CD14-positive monocyte (primary cell): Measurements from ENCODE around the gene RRP7A. TPM values are rescaled to one million over a fixed set of nuclear protein-coding genes. Genes with fewer than 3 reads are reported as not detected.

ENCODE experiments used
- DNase-seq, 3 donors: peaks; one replicate each; pipeline ENCODE4 v3.0.0-alpha.2; 2011 to 2022
- H2AFZ ChIP-seq: 2 replicates; pipeline ENCODE4 v1.6.0; 2012; ENCODE audit warnings: mild to moderate bottlenecking, low read depth, low read length, inconsistent platforms; ENCODE audit not compliant: insufficient read depth, poor library complexity, severe bottlenecking
- H3K27ac ChIP-seq, 2 donors: 1 replicate in 1 of 2; 2 replicates in 1 of 2; pipeline ENCODE4 v1.5.1; 2012 to 2013; ENCODE audit warnings: low read length in 2 of 2, control low read depth in 1 of 2, inconsistent platforms in 1 of 2, low read depth in 1 of 2, mild to moderate bottlenecking in 1 of 2
- H3K27me3 ChIP-seq, 2 donors: one replicate each; pipeline versions ENCODE4 v1.6.0 to v1.6.1; 2011 to 2013; ENCODE audit warnings: low read length in 2 of 2; ENCODE audit not compliant: control insufficient read depth in 2 of 2, insufficient read depth in 2 of 2
- H3K36me3 ChIP-seq, 2 donors: replicated peaks in 1 of 2; 1 replicate in 1 of 2; 2 replicates in 1 of 2; pipeline versions ENCODE4 v1.5.1 to v1.6.1; 2012 to 2013; ENCODE audit warnings: low read length in 2 of 2, control low read depth in 1 of 2, inconsistent platforms in 1 of 2, mild to moderate bottlenecking in 1 of 2; ENCODE audit not compliant: insufficient read depth in 2 of 2, control insufficient read depth in 1 of 2
- H3K4me1 ChIP-seq, 2 donors: 1 replicate in 1 of 2; 2 replicates in 1 of 2; pipeline versions ENCODE4 v1.5.1 to v1.6.1; 2012 to 2013; ENCODE audit warnings: low read length in 2 of 2, control low read depth in 1 of 2, inconsistent platforms in 1 of 2, mild to moderate bottlenecking in 1 of 2, moderate library complexity in 1 of 2; ENCODE audit not compliant: insufficient read depth in 2 of 2, control insufficient read depth in 1 of 2
- H3K4me2 ChIP-seq: replicated peaks from 2 replicates; pipeline ENCODE3; 2012; ENCODE audit warnings: low read length, moderate library complexity, mild to moderate bottlenecking; ENCODE audit not compliant: poor library complexity, severe bottlenecking; ENCODE audit errors: extremely low read depth
- H3K4me3 ChIP-seq, 3 experiments: fragments of 200-600 bp in 1 of 3; sonication (generic) in 1 of 3; replicated peaks in 1 of 3; 1 replicate in 2 of 3; 2 replicates in 1 of 3; pipeline ENCODE4 v1.5.1; 2011 to 2013; ENCODE audit warnings: low read length in 3 of 3, mild to moderate bottlenecking in 3 of 3, control low read depth in 2 of 3, low read depth in 2 of 3, inconsistent platforms in 1 of 3, moderate library complexity in 1 of 3
- H3K79me2 ChIP-seq: 2 replicates; pipeline ENCODE4 v1.6.0; 2012; ENCODE audit warnings: mild to moderate bottlenecking, control low read depth, inconsistent platforms, low read length, moderate library complexity; ENCODE audit not compliant: insufficient read depth
- H3K9ac ChIP-seq: 2 replicates; pipeline ENCODE4 v1.6.0; 2017; ENCODE audit warnings: low read length, mild to moderate bottlenecking; ENCODE audit not compliant: insufficient read depth, poor library complexity, severe bottlenecking
- H3K9me3 ChIP-seq, 2 donors: replicated peaks in 1 of 2; 1 replicate in 1 of 2; 2 replicates in 1 of 2; pipeline versions ENCODE4 v1.5.1 to v1.6.1; 2012 to 2013; ENCODE audit warnings: low read length in 2 of 2, control low read depth in 1 of 2; ENCODE audit not compliant: control insufficient read depth in 1 of 2, insufficient read depth in 1 of 2
- H4K20me1 ChIP-seq: 2 replicates; pipeline ENCODE4 v1.6.0; 2012; ENCODE audit warnings: mild to moderate bottlenecking, low read length, control low read depth, moderate library complexity; ENCODE audit not compliant: insufficient read depth
- H3K27ac Mint-ChIP-seq, 7 donors: one replicate each; pipeline ENCODE4 v1.8.0; 2020; ENCODE audit warnings: mild to moderate bottlenecking in 7 of 7, mixed read lengths in 7 of 7, moderate library complexity in 6 of 7, inconsistent platforms in 2 of 7
- H3K27me3 Mint-ChIP-seq, 3 donors: one replicate each; pipeline ENCODE4 v1.8.0; 2021 to 2022; ENCODE audit warnings: low read depth in 3 of 3, mild to moderate bottlenecking in 3 of 3, mixed read lengths in 3 of 3, moderate library complexity in 3 of 3, inconsistent platforms in 1 of 3
- H3K36me3 Mint-ChIP-seq, 2 donors: one replicate each; pipeline ENCODE4 v1.8.0; 2020; ENCODE audit warnings: mixed read lengths in 2 of 2, inconsistent platforms in 1 of 2, mild to moderate bottlenecking in 1 of 2
- H3K4me1 Mint-ChIP-seq: one replicate; pipeline ENCODE4 v1.8.0; 2020; ENCODE audit warnings: mild to moderate bottlenecking, mixed read lengths
- H3K4me3 Mint-ChIP-seq, 2 donors: one replicate each; pipeline ENCODE4 v1.8.0; 2020; ENCODE audit warnings: mild to moderate bottlenecking in 2 of 2, mixed read lengths in 2 of 2, moderate library complexity in 1 of 2
- H3K9me3 Mint-ChIP-seq, 7 donors: one replicate each; pipeline ENCODE4 v1.8.0; 2020 to 2022; ENCODE audit warnings: mixed read lengths in 7 of 7, mild to moderate bottlenecking in 6 of 7, moderate library complexity in 6 of 7, inconsistent platforms in 2 of 7
- CTCF ChIP-seq: fragments of 200-600 bp; IDR thresholded peaks from one replicate; pipeline ENCODE4 v1.8.0; 2022; ENCODE audit warnings: antibody characterized with exemption, mild to moderate bottlenecking
- WGBS: methylation state at CpG from one replicate; pipeline ENCODE4 v1.1.5; 2013; ENCODE audit warnings: missing lambda C conversion rate; ENCODE audit not compliant: insufficient coverage; 5-methylcytosine and 5-hydroxymethylcytosine counted together
- intact Hi-C, 2 donors: fragments of 100-400 bp; cut with micrococcal nuclease; formaldehyde crosslinking; loops; one replicate each; pipeline versions ENCODE4 v1.15.0 to v1.15.1; 2023
- polyA plus RNA-seq, 3 donors: library from polyadenylated mRNA; depleted of rRNA in 1 of 3; unstranded in 2 of 3; stranded (reverse) in 1 of 3; fragments of 300-500 nt in 2 of 3; fragments of >200 nt in 1 of 3; fragmentation: Illumina TruSeq in 2 of 3; gene quantifications; 1 replicate in 2 of 3; 2 replicates in 1 of 3; pipeline ENCODE4 v1.2.3, GENCODE V29; 2012 to 2021

Gene RRP7A
- polyA plus RNA-seq, 3 donors: 19.4 to 59.9 (median 29.1) TPM

DNA sequence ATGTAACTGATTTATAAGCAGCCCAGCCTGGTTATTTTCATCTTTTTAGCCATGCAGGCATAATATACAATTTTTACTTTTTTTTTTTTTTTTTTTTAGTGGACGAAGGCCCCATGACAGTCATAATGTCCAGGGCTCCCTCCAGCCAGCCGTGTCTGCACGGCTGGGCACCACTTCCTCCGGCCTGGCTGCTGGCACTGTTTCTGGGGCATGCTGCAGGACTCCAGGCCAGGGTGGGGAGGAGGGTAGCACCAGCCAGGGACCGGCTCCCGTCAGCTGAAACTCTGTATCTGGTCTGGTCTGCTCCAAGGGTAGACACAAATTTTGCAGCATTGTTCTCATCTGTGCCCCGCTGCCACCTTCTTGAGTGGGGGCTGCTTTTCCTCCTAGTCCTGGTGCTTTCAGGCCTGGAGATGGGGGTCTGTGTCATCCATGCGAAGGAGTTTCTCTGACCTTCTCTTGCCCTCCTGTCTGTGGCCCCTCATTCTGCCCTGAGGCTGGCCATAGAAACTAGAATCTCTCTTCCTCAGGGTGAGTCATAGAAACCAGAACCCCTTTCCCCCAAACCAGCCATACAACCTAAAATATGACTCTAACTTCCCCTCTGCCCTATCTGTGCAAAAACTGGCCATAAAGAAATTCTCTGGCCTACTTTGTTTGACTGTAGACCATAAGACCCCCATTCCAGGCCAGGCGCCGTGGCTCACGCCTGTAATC is 9.2 kb upstream of the RRP7A start:
- 78% methylated on average over 7 of the region's 11 CpGs for WGBS
- H3K27me3 Mint-ChIP-seq: peaks cover 5 to 11% (median 10%) of the 10 kb centered on the region in 3 donors
- Histone ChIP-seq H3K4me1 (no peaks in the 10 kb centered on the region), H3K4me3 (no peak overlapping the region), H3K27ac (no peak overlapping the region), H2AFZ (no peak overlapping the region), H3K36me3 (no peaks in the 10 kb centered on the region), H3K27me3 (no peaks in the 10 kb centered on the region), H3K9me3 (no peaks in the 10 kb centered on the region), H3K9ac (no peak overlapping the region), H4K20me1 (no peaks in the 10 kb centered on the region), H3K4me2 (no peak overlapping the region), H3K79me2 (no peaks in the 10 kb centered on the region)
- H3K4me3 Mint-ChIP-seq: no peak overlapping the region
- peaks cover 14% of the 10 kb centered on the region for H3K4me1 Mint-ChIP-seq
- H3K9me3 Mint-ChIP-seq: peaks cover 0 to 4% (median 0%) of the 10 kb centered on the region in 7 donors
- TF ChIP-seq CTCF: no peak
- peak overlapping the region in 2 of 7 donors; percentile 8 to 42 for H3K27ac Mint-ChIP-seq
- no peaks in the 10 kb centered on the region for H3K36me3 Mint-ChIP-seq
- DNase-seq: no peak
- intact Hi-C loops: no loop called here

DNA sequence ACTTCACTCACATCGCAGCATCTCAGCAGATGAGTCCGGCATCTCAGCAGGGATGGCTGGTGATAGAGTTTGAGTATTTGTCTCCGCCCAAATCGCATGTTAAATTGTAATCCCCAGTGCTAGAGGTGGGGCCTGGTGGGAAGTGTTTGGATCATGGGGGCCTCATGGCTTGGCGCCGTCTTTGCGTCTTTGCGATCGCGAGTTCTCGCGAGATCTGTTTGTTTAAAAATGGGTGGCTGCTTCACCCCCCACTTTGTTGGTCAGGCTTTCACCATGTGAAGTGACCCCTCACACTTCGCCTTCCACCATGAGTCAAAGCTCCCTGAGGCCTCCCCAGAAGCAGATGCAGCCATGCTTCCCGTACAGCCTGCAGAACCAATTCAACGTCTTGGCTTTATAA is 3.0 kb upstream of the RRP7A start:
- Mint-ChIP-seq H3K36me3 (peaks cover 3 to 5% of the 10 kb centered on the region in 2 donors), H3K4me1 (peaks cover 14% of the 10 kb centered on the region), H3K27me3 (peaks cover 0 to 9% (median 6%) of the 10 kb centered on the region in 3 donors), H3K27ac (no peak overlapping the region), H3K4me3 (no peak overlapping the region), H3K9me3 (peaks cover 0 to 4% (median 0%) of the 10 kb centered on the region in 7 donors)
- no peak for DNase-seq
- no peak overlapping the region for H2AFZ ChIP-seq
- H3K9me3 ChIP-seq: no peaks in the 10 kb centered on the region
- intact Hi-C loops: no loop called here
- H3K36me3 ChIP-seq: peaks cover 2 to 3% of the 10 kb centered on the region in 2 donors
- H3K9ac ChIP-seq: no peak overlapping the region
- peaks cover 18% of the 10 kb centered on the region for H3K79me2 ChIP-seq
- H3K27ac ChIP-seq: no peak overlapping the region
- H3K4me1 ChIP-seq: peaks cover 12 to 13% of the 10 kb centered on the region in 2 donors
- no peaks in the 10 kb centered on the region for H4K20me1 ChIP-seq
- no peak overlapping the region for H3K4me3 ChIP-seq
- no peak overlapping the region for H3K4me2 ChIP-seq
- no peak for TF ChIP-seq CTCF
- no peaks in the 10 kb centered on the region for H3K27me3 ChIP-seq
- 98% methylated on average over 15 of the region's 15 CpGs for WGBS
